ENCODE measurements around the gene GGT5. TPM values are rescaled to one million over a fixed set of nuclear protein-coding genes. Genes with fewer than 3 reads are reported as not detected.

The GGT5 gene
- total RNA-seq, 1 donor from 2014 or later: 10.7 TPM

DNA sequence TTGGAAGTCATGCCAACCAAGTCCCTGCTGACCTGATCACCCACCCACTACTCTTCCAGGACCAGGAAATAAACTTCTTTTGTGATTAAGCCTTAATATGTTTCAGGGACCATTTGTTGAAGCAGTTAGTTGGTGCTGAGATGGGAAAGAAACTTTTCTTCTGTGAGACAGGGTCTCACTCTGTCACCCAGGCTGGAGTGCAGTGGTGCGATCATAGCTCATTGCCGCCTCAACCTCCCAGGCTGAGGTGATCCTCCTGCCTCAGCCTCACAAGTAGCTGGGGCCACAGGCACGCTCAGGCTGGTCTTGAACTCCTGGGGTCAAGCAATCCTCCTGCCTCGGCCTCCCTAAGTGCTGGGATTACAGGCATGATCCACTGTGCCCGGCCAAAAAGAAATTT, 53.0 kb downstream of the GGT5 start:
- H3K27ac Mint-ChIP-seq (ENCODE audit: unreplicated experiment): no peak overlapping the region
- peaks cover 4% of the 10 kb centered on the region for H3K9me3 Mint-ChIP-seq (ENCODE audit: unreplicated experiment)
- H3K27me3 Mint-ChIP-seq (ENCODE audit: unreplicated experiment): peaks cover 2% of the 10 kb centered on the region
- TF ChIP-seq CTCF (IDR thresholded peaks at IDR 0.05; ENCODE audit: partially characterized antibody, unreplicated experiment): no peak
- DNase-seq: no peak
- no peak overlapping the region for H3K4me3 Mint-ChIP-seq (ENCODE audit: unreplicated experiment)
- no peaks in the 10 kb centered on the region for H3K36me3 Mint-ChIP-seq (ENCODE audit: unreplicated experiment)
- H3K4me1 Mint-ChIP-seq (ENCODE audit: low read depth, unreplicated experiment): peaks cover 1% of the 10 kb centered on the region

DNA sequence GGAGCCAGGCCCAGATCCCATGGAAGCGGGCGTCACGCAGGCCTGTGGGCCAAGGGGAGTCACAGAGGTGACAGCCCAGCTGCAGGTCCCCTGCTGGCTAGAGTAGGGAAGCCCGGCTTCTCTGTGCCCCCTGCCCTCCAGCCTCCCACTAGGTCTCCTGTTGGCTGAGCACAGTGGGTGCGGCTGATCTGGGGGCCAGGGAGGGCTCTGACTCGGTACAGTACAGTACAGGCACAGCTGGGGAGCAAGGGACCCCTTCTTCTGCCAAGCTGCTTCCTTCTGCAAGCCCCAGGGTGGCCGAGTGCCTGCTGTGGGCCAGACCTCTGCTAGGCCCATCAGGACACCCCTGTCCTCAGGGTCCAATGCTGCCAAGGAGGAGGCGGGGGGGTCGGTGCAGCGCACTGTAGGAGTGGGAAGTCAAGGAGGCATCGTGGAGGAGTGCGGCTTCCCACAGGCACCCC, 53.5 kb downstream of the GGT5 start:
- TF ChIP-seq CTCF (IDR thresholded peaks at IDR 0.05; ENCODE audit: partially characterized antibody, unreplicated experiment): no peak
- H3K27me3 Mint-ChIP-seq (ENCODE audit: unreplicated experiment): peaks cover 2% of the 10 kb centered on the region
- peaks cover 4% of the 10 kb centered on the region for H3K9me3 Mint-ChIP-seq (ENCODE audit: unreplicated experiment)
- no peak for DNase-seq
- no peak overlapping the region for H3K27ac Mint-ChIP-seq (ENCODE audit: unreplicated experiment)
- no peak overlapping the region for H3K4me3 Mint-ChIP-seq (ENCODE audit: unreplicated experiment)
- peaks cover 1% of the 10 kb centered on the region for H3K4me1 Mint-ChIP-seq (ENCODE audit: low read depth, unreplicated experiment)
- no peaks in the 10 kb centered on the region for H3K36me3 Mint-ChIP-seq (ENCODE audit: unreplicated experiment)

GRCh38 chr22:24190596-24191208, 54.2 kb downstream of the GGT5 start:
- Mint-ChIP-seq H3K4me1 (ENCODE audit: low read depth, unreplicated experiment) (peaks cover 3% of the 10 kb centered on the region), H3K4me3 (ENCODE audit: unreplicated experiment) (no peak overlapping the region), H3K36me3 (ENCODE audit: unreplicated experiment) (no peaks in the 10 kb centered on the region), H3K27ac (ENCODE audit: unreplicated experiment) (no peak overlapping the region), H3K27me3 (ENCODE audit: unreplicated experiment) (peaks cover 2% of the 10 kb centered on the region), H3K9me3 (ENCODE audit: unreplicated experiment) (peaks cover 5% of the 10 kb centered on the region)
- no peak for TF ChIP-seq CTCF (IDR thresholded peaks at IDR 0.05; ENCODE audit: partially characterized antibody, unreplicated experiment)
- DNase-seq: no peak

- peaks cover 2% of the 10 kb centered on the region for H3K27me3 Mint-ChIP-seq (ENCODE audit: unreplicated experiment)
- peaks cover 6% of the 10 kb centered on the region for H3K9me3 Mint-ChIP-seq (ENCODE audit: unreplicated experiment)
- TF ChIP-seq CTCF (IDR thresholded peaks at IDR 0.05; ENCODE audit: partially characterized antibody, unreplicated experiment): no peak
- no peaks in the 10 kb centered on the region for H3K36me3 Mint-ChIP-seq (ENCODE audit: unreplicated experiment)
- no peak overlapping the region for H3K4me3 Mint-ChIP-seq (ENCODE audit: unreplicated experiment)
- no peak for DNase-seq
- peaks cover 3% of the 10 kb centered on the region for H3K4me1 Mint-ChIP-seq (ENCODE audit: low read depth, unreplicated experiment)
- H3K27ac Mint-ChIP-seq (ENCODE audit: unreplicated experiment): no peak overlapping the region
Observed at GRCh38 chr22:24190159-24190540, 54.7 kb downstream of the GGT5 start.

DNA sequence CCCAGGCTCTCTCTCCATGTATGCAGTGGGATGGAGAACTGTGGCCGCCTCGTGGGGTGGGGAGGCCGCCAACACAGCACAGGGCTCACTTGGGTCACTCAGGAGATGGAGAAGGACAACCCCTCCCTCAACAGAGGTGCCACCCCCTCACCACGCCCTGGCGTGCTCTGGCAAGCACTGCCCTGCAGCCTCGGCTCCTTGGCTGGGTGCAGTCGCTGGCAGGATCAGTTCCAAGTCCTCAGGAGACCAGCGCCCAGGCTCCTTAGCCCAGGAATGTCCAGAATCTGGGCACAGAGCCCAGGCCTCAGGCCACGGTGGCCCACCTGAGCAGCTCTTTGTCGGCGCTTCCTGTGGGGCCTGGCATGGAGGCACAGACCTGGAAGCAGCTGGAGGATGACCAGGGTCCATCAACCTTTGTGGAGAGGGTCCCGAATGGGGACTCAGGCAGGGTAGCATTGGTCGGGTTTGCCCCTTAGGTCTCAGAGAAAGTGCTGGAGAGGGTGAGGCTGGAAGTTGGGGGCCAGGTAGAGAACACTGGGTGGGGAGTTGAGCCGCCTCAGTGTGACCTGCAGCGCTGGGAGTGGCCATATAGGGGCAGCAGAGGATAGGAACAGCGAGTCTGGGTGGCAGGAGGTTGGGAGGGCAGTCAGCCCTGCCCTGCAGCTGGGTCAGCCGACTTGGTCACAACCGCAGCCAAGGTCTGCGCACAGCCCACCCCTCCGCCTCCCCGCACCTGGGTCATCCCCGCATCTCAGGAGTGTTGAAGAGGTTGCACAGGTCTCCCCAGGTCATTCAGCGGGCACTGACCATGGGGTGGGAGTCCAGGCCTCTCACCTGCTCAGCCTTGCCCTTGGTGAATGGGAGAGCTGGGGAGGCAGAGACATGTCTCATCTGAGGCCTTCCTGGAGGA, 55.4 kb downstream of the GGT5 start:
- Mint-ChIP-seq H3K4me3 (ENCODE audit: unreplicated experiment) (no peak overlapping the region), H3K9me3 (ENCODE audit: unreplicated experiment) (peaks cover 6% of the 10 kb centered on the region), H3K36me3 (ENCODE audit: unreplicated experiment) (no peaks in the 10 kb centered on the region), H3K27me3 (ENCODE audit: unreplicated experiment) (peaks cover 2% of the 10 kb centered on the region), H3K27ac (ENCODE audit: unreplicated experiment) (no peak overlapping the region), H3K4me1 (ENCODE audit: low read depth, unreplicated experiment) (peaks cover 3% of the 10 kb centered on the region)
- DNase-seq: peak; percentile 78
- peak; percentile 63 for TF ChIP-seq CTCF (IDR thresholded peaks at IDR 0.05; ENCODE audit: partially characterized antibody, unreplicated experiment)

All from glutamatergic neuron (in vitro differentiated cells).